GM08714 (cell line): Measurements from ENCODE around the gene PRKCD.

Experiments used
- H3K4me3 ChIP-seq: fragments of 200-500 bp; sonication (Bioruptor generic); 2 replicates; pipeline ENCODE4 v1.5.1; 2014; ENCODE audit warnings: mild to moderate bottlenecking, low read length, inconsistent platforms
- ZNF274 ChIP-seq: IDR thresholded peaks from 2 replicates; pipeline ENCODE4 v1.6.1; 2012; ENCODE audit warnings: mild to moderate bottlenecking, low read depth, low read length

PRKCD gene

GRCh38 chr3:53179580-53179979, 18.6 kb downstream of the PRKCD start:
- H3K4me3 ChIP-seq = no peak overlapping the region
- no peak for TF ChIP-seq ZNF274

GRCh38 chr3:53180305-53181023, 19.5 kb downstream of the PRKCD start:
- no peak for TF ChIP-seq ZNF274
- H3K4me3 ChIP-seq = peak overlapping the region; percentile 7; the same call in 1 of the 2 replicates

- no peak for TF ChIP-seq ZNF274
- no peak overlapping the region for H3K4me3 ChIP-seq
These were observed 20.0 kb downstream of the PRKCD start for GRCh38 chr3:53181024-53181371.

GRCh38 chr3:53181528-53181927, 20.5 kb downstream of the PRKCD start:
- no peak overlapping the region for H3K4me3 ChIP-seq
- TF ChIP-seq ZNF274 = no peak

GRCh38 chr3:53182764-53183355, 21.9 kb downstream of the PRKCD start:
- no peak for TF ChIP-seq ZNF274
- H3K4me3 ChIP-seq = no peak overlapping the region

GRCh38 chr3:53183514-53183913, 22.5 kb downstream of the PRKCD start:
- H3K4me3 ChIP-seq = no peak overlapping the region
- TF ChIP-seq ZNF274 = no peak

- no peak overlapping the region for H3K4me3 ChIP-seq
- no peak for TF ChIP-seq ZNF274
These were observed 23.7 kb downstream of the PRKCD start for GRCh38 chr3:53184701-53185100.

GRCh38 chr3:53185761-53186465, 24.9 kb downstream of the PRKCD start:
- TF ChIP-seq ZNF274 = no peak
- no peak overlapping the region for H3K4me3 ChIP-seq

- H3K4me3 ChIP-seq = no peak overlapping the region
- no peak for TF ChIP-seq ZNF274
These were observed 25.7 kb downstream of the PRKCD start for GRCh38 chr3:53186726-53187125.

GRCh38 chr3:53187430-53187829, 26.4 kb downstream of the PRKCD start:
- no peak overlapping the region for H3K4me3 ChIP-seq
- TF ChIP-seq ZNF274 = no peak

GRCh38 chr3:53188136-53188685, 27.2 kb downstream of the PRKCD start:
- no peak overlapping the region for H3K4me3 ChIP-seq
- no peak for TF ChIP-seq ZNF274

GRCh38 chr3:53188720-53189119, 27.7 kb downstream of the PRKCD start:
- no peak for TF ChIP-seq ZNF274

GRCh38 chr3:53189276-53189675, 28.3 kb downstream of the PRKCD start:
- TF ChIP-seq ZNF274 = no peak
- H3K4me3 ChIP-seq = no peak overlapping the region

More at GRCh38 chr3:53188720-53189119, 27.7 kb downstream of the PRKCD start:
- H3K4me3 ChIP-seq = no peak overlapping the region

GRCh38 chr3:53190659-53191058, 29.6 kb downstream of the PRKCD start:
- H3K4me3 ChIP-seq = no peak overlapping the region
- no peak for TF ChIP-seq ZNF274
